ENCODE data around the gene SKA1. TPM values are rescaled to one million over a fixed set of nuclear protein-coding genes. Genes with fewer than 3 reads are reported as not detected.
"Not testable (repeated sequence)": the region's sequence is repeated elsewhere in the genome, so short reads cannot be mapped to it uniquely, and the experiment has no call there.

Gene SKA1
- total RNA-seq, 1 donor from 2014 or later, result 0.15 TPM

GRCh38 chr18:50393802-50394201 lies 19.0 kb downstream of the SKA1 start:
- no peak for ATAC-seq
- DNase-seq (ENCODE audit: low spot score), result no peak

GRCh38 chr18:50395093-50395492 lies 20.2 kb downstream of the SKA1 start:
- no peak for ATAC-seq
- DNase-seq (ENCODE audit: low spot score), result no peak

- ATAC-seq (no peak), DNase-seq (ENCODE audit: low spot score) (no peak)
Observed at GRCh38 chr18:50396005-50396660, 21.3 kb downstream of the SKA1 start.

GRCh38 chr18:50397023-50397422 lies 22.2 kb downstream of the SKA1 start:
- ATAC-seq (no peak), DNase-seq (ENCODE audit: low spot score) (no peak)

GRCh38 chr18:50398099-50398498 lies 23.3 kb downstream of the SKA1 start:
- ATAC-seq (no peak), DNase-seq (ENCODE audit: low spot score) (no peak)

DNA sequence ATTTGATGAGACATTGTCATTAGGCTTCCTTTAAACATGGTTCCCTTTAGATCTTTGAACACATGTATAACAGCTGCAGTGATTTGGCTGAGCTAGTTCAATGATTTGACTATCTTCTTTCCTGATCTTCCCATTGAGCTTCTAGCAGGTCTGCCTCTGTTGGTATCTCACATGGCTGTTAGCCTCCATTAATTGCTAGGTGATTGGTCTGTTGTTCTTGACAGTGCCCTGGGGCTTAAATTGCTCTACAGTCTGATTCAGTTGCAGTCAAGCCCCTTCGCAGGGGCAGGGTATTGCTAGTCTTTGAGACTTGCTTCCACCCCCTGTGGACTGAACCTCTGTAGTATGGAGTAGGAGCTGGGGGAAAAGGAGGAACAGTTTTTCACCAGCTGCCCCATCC lies 24.1 kb downstream of the SKA1 start:
- DNase-seq (ENCODE audit: low spot score) (no peak), ATAC-seq (no peak)

DNA sequence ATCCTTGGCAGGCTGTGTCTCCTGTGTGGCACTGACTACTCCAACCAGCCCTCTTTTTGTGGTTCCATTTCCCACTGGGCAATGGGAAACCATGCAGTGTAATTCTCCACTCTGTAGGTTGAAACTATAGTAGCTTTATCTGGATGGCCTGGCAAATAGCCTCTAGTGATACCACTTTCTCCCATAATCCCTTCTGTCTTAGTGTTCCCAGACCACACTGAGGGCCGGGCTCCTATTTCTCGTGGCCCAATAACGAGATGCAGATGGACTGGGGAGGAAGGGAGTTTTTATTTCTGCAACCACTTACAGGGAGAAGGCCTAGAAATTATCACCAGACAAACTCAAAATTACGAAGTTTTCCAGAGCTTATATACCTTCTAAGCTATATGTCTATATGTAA lies 24.7 kb downstream of the SKA1 start:
- ATAC-seq (no peak), DNase-seq (ENCODE audit: low spot score) (no peak)

DNA sequence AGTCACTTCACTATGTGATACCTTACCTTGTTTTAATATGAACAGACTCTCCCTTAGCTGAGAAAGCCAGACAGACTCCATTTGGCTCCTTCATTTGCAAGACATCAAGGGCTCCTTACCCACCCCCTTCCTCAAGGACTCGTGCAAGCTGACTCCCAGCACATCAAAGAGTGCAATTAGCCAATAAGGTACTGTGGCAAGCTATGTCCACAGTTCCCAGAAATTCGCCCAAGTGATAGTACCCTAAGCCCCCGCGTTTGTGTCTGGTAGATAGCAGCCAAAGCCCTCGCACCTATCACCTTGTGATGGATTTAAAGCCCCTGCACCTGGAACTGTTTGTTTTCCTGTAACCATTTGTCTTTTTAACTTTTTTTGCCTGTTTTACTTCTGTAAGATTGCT lies 25.6 kb downstream of the SKA1 start:
- not testable (repeated sequence) for ATAC-seq; DNase-seq (ENCODE audit: low spot score)

- no peak for DNase-seq (ENCODE audit: low spot score)
- no peak for ATAC-seq
Observed at GRCh38 chr18:50401295-50401694, 26.4 kb downstream of the SKA1 start.

DNA sequence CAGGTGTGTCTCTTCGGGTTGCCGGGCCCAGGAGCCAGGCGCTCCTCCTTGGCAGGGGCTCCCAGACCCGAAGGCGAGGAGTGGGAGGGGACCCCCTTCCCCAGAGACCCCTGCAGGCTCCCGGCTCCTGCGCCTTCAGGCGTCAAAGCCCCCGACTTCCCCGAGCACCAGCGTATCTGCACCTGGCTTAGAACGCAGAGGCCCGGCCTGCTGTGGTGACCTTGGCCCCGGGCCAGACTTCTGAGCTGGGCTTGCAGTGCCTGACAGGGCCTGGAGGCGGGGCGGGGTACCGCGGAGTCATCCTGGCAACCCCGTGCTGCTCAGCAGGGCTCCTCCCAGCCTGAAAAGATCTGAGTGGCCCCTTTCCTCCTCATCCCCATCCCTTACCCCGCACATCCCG lies 27.0 kb downstream of the SKA1 start:
- peak; percentile 60 for DNase-seq (ENCODE audit: low spot score)
- peak; percentile 86 for ATAC-seq

DNA sequence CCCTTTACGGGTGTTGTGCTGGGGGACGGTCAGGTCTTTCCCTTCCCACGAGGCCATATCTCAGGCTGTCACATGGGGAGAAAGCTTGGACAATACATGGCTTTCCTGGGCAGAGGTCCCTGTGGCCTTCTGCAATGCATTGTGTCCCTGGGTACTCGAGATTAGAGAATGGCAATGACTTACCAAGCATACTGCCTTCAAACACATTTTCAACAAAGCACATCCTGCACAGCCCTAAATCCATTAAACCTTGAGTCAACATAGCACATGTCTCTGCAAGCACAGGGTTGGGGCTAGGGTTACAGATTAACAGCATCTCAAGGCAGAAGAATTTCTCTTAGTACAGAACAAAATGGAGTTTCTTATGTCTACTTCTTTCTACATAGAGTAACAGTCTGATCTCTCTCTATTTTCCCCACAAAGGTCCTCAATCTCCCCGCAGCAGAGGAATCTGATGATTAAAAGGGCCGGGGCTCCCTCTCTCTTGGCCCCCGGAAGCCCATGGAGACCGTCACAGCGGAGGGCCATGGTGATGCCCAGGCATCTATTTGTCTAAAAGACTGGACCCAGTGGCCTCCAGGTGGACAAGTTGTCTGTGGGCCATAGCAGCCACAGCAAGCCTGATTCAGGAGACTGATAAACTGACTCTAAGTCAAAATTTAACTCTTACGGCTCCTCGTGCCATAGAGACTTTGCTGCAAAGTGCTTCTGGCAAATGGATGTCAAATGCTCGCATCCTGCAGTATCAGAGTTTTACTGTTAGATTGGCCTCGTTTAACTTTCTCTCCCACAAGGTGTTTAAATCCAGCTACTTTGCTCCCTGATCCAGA lies 30.1 kb downstream of the SKA1 start:
- not testable (repeated sequence) for DNase-seq (ENCODE audit: low spot score); ATAC-seq

DNA sequence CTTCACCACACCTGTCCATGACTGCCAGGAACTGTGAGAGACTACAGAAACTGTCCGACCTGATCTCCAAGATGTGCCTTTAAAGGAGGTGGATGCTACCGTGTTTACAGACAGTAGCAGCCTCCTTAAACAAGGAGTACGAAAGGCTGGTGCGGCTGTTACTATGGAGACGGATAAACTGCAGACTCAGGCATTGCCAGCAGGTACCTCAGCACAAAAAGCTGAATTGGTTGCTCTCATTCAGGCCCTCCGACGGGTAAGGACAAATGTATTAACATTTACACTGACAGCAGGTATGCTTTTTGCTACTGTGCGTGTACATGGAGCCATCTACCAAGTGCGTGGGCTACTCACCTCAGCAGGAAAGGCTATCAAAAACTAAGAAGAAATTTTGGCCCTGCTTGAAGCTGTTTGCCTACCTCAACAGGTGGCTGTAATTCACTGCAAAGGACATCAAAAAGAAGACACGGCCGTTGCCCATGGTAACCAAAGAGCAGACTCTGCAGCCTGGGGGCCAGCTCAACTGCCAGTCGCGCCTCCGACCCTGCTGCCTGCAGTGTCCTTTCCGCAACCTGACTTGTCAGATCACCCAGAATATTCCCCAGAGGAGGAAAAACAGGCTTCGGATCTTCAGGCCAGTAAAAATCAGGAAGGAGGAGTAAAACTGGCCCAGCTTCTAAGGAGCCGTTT lies 30.9 kb downstream of the SKA1 start:
- ATAC-seq (no peak), DNase-seq (ENCODE audit: low spot score) (no peak)

DNA sequence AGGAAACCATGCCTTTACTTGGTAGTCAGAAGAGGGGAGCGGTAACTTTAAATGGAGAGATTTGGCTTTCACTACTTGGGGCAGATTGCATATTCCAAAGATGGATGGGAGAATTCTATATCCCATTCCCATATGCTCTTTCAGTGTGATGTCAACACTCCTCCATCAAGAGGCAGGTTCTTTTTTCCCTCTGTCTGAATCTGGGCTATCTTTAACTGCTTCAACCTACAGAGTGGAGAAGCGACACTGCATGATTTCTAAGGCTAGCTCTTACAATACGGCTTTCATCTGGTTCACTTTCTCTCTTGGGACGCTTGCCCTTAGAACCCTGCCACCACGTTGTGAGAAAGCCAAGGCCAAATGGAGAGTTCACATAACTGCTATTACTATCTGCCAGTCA lies 34.4 kb downstream of the SKA1 start:
- no peak for DNase-seq (ENCODE audit: low spot score)
- no peak for ATAC-seq

- DNase-seq (ENCODE audit: low spot score), result no peak
- ATAC-seq, result no peak
Observed at GRCh38 chr18:50410008-50410407, 35.2 kb downstream of the SKA1 start.

DNA sequence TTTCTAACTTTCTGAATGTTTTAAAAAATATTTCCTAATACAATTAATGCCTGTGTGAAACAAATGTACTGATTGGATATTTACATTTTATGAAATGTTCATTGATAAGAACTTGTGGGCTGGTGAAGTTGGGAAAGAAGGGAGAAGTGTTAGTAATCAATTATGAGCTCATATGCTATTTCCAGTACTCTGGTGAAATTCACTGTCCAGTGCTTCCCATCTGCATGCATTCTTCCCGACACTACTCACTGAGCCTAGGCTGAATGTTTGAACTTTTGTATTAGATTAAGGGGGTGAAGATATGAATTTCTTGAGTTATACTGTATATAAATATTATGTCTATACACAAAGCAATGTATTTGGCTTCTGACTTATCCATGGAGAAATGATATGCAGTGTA lies 36.0 kb downstream of the SKA1 start:
- no peak for DNase-seq (ENCODE audit: low spot score)
- ATAC-seq, result no peak

DNA sequence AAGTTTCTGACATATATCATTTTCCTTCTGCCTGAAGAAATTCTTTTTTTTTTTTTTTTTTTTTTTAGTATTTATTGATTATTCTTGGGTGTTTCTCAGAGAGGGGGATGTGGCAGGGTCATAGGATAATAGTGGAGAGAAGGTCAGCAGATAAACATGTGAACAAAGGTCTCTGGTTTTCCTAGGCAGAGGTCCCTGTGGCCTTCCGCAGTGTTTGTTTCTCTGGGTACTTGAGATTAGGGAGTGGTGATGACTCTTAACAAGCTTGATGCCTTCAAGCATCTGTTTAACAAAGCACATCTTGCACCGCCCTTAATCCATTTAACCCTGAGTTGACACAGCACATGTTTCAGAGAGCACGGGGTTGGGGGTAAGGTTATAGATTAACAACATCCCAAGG lies 42.0 kb downstream of the SKA1 start:
- DNase-seq (ENCODE audit: low spot score); ATAC-seq: not testable (repeated sequence)

DNA sequence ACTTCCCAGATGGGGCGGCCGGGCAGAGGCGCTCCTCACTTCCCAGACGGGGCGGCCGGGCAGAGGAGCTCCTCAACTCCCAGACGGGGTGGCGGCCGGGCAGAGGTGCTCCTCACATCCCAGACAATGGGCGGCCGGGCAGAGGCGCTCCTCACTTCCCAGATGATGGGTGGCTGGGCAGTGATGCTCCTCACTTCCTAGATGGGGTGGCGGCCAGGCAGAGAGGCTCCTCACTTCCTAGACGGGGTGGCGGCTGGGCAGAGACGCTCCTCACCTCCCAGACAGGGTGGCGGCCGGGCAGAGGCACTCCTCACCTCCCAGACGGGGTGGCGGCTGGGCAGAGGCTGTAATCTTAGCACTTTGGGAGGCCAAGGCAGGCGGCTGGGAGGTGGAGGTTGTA lies 42.9 kb downstream of the SKA1 start:
- not testable (repeated sequence) for ATAC-seq; DNase-seq (ENCODE audit: low spot score)

- no peak for DNase-seq (ENCODE audit: low spot score)
- no peak for ATAC-seq
Observed at GRCh38 chr18:50418650-50419049, 43.8 kb downstream of the SKA1 start.

DNA sequence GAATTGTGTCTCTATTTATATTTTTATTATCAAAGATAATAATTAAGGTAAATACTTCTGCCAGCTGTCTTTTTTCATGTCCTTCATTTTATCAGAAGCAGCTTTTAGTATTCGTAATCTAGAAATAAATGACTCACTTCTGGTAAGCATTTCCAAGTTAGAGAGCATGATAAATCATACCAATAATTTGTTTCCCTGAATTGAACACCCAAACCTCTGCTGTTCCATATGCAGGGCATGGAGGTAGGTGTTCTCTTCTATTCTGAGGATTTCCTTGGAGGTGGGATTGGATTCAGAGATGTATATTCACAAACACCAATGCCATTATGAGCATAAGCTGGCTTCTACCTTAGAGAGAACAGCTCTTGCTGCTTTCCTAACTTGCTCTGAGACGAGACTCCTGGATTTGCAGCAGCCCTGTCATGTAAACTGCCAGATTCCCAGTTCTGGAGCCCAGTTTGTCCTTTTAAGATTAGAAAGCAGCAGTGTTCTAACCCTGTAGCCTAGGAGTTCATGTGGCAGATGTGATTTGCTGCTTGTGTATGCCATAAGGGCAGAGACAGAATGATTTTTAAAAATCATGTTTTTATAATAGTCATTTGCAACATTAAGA lies 47.5 kb downstream of the SKA1 start:
- DNase-seq (ENCODE audit: low spot score), result no peak
- no peak for ATAC-seq

- peak; percentile 81 for ATAC-seq
- DNase-seq (ENCODE audit: low spot score), result no peak
Observed at GRCh38 chr18:50424877-50425690, 50.2 kb downstream of the SKA1 start.

DNA sequence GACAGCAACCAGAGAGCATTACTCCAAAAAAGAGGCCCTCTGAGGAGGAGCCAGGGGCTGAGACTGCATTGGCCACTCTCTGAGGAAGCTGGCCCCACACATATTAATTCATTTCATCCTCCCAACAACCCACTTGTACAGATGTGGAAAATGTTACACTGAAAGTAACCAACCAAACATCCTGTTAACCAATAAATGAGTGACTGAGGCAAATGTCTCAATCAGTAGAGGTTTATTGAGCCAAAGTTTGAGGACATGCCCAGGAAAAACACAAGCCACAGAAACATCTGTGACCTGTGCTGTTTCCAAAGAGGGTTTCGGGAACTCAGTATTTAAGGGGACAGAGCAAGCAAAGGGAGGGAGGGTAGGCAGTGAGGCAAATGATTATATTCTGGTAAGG lies 53.0 kb downstream of the SKA1 start:
- ATAC-seq, result no peak
- no peak for DNase-seq (ENCODE audit: low spot score)

All from left lobe of liver (tissue), 2 donors.